ENCODE results near the gene PPA1. TPM values are rescaled to one million over a fixed set of nuclear protein-coding genes. Genes with fewer than 3 reads are reported as not detected.

The PPA1 gene
- total RNA-seq, 1 donor, result 219 TPM

- H2AFZ ChIP-seq (ENCODE audit: low read length), result no peak overlapping the region
- H3K4me3 ChIP-seq (ENCODE audit: insufficient read depth, low read length), result no peak overlapping the region
Measured at GRCh38 chr10:70221030-70221429, 12.2 kb downstream of the PPA1 start.

GRCh38 chr10:70212879-70213278 is 20.4 kb downstream of the PPA1 start:
- TF ChIP-seq, protein P1, sequence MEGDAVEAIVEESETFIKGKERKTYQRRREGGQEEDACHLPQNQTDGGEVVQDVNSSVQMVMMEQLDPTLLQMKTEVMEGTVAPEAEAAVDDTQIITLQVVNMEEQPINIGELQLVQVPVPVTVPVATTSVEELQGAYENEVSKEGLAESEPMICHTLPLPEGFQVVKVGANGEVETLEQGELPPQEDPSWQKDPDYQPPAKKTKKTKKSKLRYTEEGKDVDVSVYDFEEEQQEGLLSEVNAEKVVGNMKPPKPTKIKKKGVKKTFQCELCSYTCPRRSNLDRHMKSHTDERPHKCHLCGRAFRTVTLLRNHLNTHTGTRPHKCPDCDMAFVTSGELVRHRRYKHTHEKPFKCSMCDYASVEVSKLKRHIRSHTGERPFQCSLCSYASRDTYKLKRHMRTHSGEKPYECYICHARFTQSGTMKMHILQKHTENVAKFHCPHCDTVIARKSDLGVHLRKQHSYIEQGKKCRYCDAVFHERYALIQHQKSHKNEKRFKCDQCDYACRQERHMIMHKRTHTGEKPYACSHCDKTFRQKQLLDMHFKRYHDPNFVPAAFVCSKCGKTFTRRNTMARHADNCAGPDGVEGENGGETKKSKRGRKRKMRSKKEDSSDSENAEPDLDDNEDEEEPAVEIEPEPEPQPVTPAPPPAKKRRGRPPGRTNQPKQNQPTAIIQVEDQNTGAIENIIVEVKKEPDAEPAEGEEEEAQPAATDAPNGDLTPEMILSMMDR (IDR thresholded peaks at IDR 0.05; ENCODE audit: extremely low read depth, low read depth, low read length), result no peak
- no peaks in the 10 kb centered on the region for H3K9me3 ChIP-seq (ENCODE audit: low read depth, low read length)
- no peak overlapping the region for H3K4me2 ChIP-seq (ENCODE audit: insufficient read depth, low read length)
- H3K4me3 ChIP-seq (ENCODE audit: insufficient read depth, low read length), result no peak overlapping the region
- no peak for DNase-seq (ENCODE audit: insufficient read length, low spot score, missing footprints)
- no peak overlapping the region for H2AFZ ChIP-seq (ENCODE audit: low read length)
- H3K27me3 ChIP-seq (ENCODE audit: insufficient read depth, low read length), result no peaks in the 10 kb centered on the region
- no peak overlapping the region for H3K27ac ChIP-seq (ENCODE audit: low read depth, low read length)
- no peaks in the 10 kb centered on the region for H4K20me1 ChIP-seq (ENCODE audit: insufficient read depth, low read length)
- H3K36me3 ChIP-seq (ENCODE audit: insufficient read depth, low read length), result peaks cover 75% of the 10 kb centered on the region
- H3K79me2 ChIP-seq (ENCODE audit: insufficient read depth, low read length), result no peaks in the 10 kb centered on the region
- H3K4me1 ChIP-seq (ENCODE audit: insufficient read depth, low read length), result no peaks in the 10 kb centered on the region

More at GRCh38 chr10:70221030-70221429, 12.2 kb downstream of the PPA1 start:
- Histone ChIP-seq H4K20me1 (ENCODE audit: insufficient read depth, low read length) (peaks cover 14% of the 10 kb centered on the region), H3K36me3 (ENCODE audit: insufficient read depth, low read length) (peaks cover 19% of the 10 kb centered on the region), H3K4me2 (ENCODE audit: insufficient read depth, low read length) (peak overlapping the region; percentile 45), H3K4me1 (ENCODE audit: insufficient read depth, low read length) (peaks cover 3% of the 10 kb centered on the region), H3K27me3 (ENCODE audit: insufficient read depth, low read length) (no peaks in the 10 kb centered on the region), H3K79me2 (ENCODE audit: insufficient read depth, low read length) (peaks cover 38% of the 10 kb centered on the region), H3K27ac (ENCODE audit: low read depth, low read length) (no peak overlapping the region), H3K9me3 (ENCODE audit: low read depth, low read length) (no peaks in the 10 kb centered on the region)
- TF ChIP-seq, protein P1 (IDR thresholded peaks at IDR 0.05; ENCODE audit: extremely low read depth, low read depth, low read length), result no peak
- DNase-seq (ENCODE audit: insufficient read length, low spot score, missing footprints), result no peak

DNA sequence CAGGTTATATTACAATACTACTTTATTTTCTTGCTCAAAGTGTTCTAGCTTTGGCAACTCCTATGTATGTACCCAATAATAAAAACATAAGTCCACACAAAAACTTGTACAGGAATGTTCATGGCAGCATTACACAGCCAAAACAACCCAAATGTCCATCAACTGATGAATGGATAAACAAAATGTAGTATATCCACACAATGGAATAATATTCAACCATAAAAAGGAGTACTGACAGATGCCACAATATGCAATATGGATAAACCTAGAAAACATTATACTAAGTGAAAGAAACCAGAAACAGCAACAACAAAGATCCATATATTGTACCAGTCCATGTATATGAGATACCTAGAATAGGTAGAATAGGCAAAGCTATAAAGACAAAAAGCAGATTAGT is 21.0 kb downstream of the PPA1 start:
- no peak overlapping the region for H3K4me2 ChIP-seq (ENCODE audit: insufficient read depth, low read length)
- no peaks in the 10 kb centered on the region for H4K20me1 ChIP-seq (ENCODE audit: insufficient read depth, low read length)
- TF ChIP-seq, protein P1 (IDR thresholded peaks at IDR 0.05; ENCODE audit: extremely low read depth, low read depth, low read length), result no peak
- no peaks in the 10 kb centered on the region for H3K9me3 ChIP-seq (ENCODE audit: low read depth, low read length)
- H3K27ac ChIP-seq (ENCODE audit: low read depth, low read length), result no peak overlapping the region
- no peak overlapping the region for H2AFZ ChIP-seq (ENCODE audit: low read length)
- no peak overlapping the region for H3K4me3 ChIP-seq (ENCODE audit: insufficient read depth, low read length)
- no peaks in the 10 kb centered on the region for H3K79me2 ChIP-seq (ENCODE audit: insufficient read depth, low read length)
- H3K27me3 ChIP-seq (ENCODE audit: insufficient read depth, low read length), result no peaks in the 10 kb centered on the region
- no peaks in the 10 kb centered on the region for H3K4me1 ChIP-seq (ENCODE audit: insufficient read depth, low read length)
- H3K36me3 ChIP-seq (ENCODE audit: insufficient read depth, low read length), result peaks cover 74% of the 10 kb centered on the region
- DNase-seq (ENCODE audit: insufficient read length, low spot score, missing footprints), result no peak

GRCh38 chr10:70206762-70207161 is 26.5 kb downstream of the PPA1 start:
- Histone ChIP-seq H3K79me2 (ENCODE audit: insufficient read depth, low read length) (no peaks in the 10 kb centered on the region), H3K9me3 (ENCODE audit: low read depth, low read length) (no peaks in the 10 kb centered on the region), H3K4me1 (ENCODE audit: insufficient read depth, low read length) (no peaks in the 10 kb centered on the region), H3K27me3 (ENCODE audit: insufficient read depth, low read length) (no peaks in the 10 kb centered on the region), H3K36me3 (ENCODE audit: insufficient read depth, low read length) (peaks cover 78% of the 10 kb centered on the region), H4K20me1 (ENCODE audit: insufficient read depth, low read length) (no peaks in the 10 kb centered on the region), H3K4me3 (ENCODE audit: insufficient read depth, low read length) (no peak overlapping the region), H2AFZ (ENCODE audit: low read length) (no peak overlapping the region), H3K4me2 (ENCODE audit: insufficient read depth, low read length) (no peak overlapping the region), H3K27ac (ENCODE audit: low read depth, low read length) (no peak overlapping the region)
- DNase-seq (ENCODE audit: insufficient read length, low spot score, missing footprints), result no peak
- TF ChIP-seq, protein P1 (IDR thresholded peaks at IDR 0.05; ENCODE audit: extremely low read depth, low read depth, low read length), result no peak
